Stimulated activated CD4-positive, alpha-beta T cell treated with anti-CD3 and anti-CD28 coated beads, Interleukin-1b, Interleukin-23, amount 100 ng/mL, for 4 hours (primary cell): Measurements from ENCODE around the gene POLR3B.

ENCODE experiments used
- DNase-seq, 2 donors: peaks; one replicate each; pipeline ENCODE4 v3.0.0-alpha.2; 2020; ENCODE audit warnings: low read depth in 2 of 2

The POLR3B gene

GRCh38 chr12:106551410-106551809, 193.9 kb downstream of the POLR3B start:
- DNase-seq = no peak

- DNase-seq = no peak
Observed at GRCh38 chr12:106552228-106552627, 194.7 kb downstream of the POLR3B start.
